SK-N-SH (cell line): ENCODE measurements around the gene ASAP3.

Experiments
- CTCF ChIP-seq: fragments of 200-600 bp; sonication (generic); IDR thresholded peaks from 2 replicates; pipeline ENCODE4 v1.6.1; 2017; ENCODE audit warnings: antibody characterized with exemption, mild to moderate bottlenecking, moderate library complexity
- ELF1 ChIP-seq: IDR thresholded peaks from 2 replicates; pipeline ENCODE4 v1.4.0; 2012
- JUND ChIP-seq: IDR thresholded peaks from 2 replicates; pipeline ENCODE4 v1.4.0; 2012
- POLR2AphosphoS5 ChIP-seq: IDR thresholded peaks from 2 replicates; pipeline ENCODE4 v1.6.1; 2012; ENCODE audit warnings: low read depth, low read length
- RAD21 ChIP-seq: IDR thresholded peaks from 2 replicates; pipeline ENCODE4 v1.6.1; 2012; ENCODE audit warnings: mild to moderate bottlenecking, low read length
- RFX5 ChIP-seq: IDR thresholded peaks from 2 replicates; pipeline ENCODE4 v1.6.1; 2012; ENCODE audit warnings: mild to moderate bottlenecking, improper control_type of control experiment, low read length
- RXRA ChIP-seq: IDR thresholded peaks from 2 replicates; pipeline ENCODE4 v1.4.0; 2012; ENCODE audit warnings: low read depth, mild to moderate bottlenecking, borderline replicate concordance

GRCh38 chr1:23460519-23460918, 23.5 kb downstream of the ASAP3 start:
- TF ChIP-seq CTCF (no peak), JUND (no peak), POLR2AphosphoS5 (no peak), RXRA (no peak), RFX5 (no peak), RAD21 (no peak), ELF1 (no peak)
